Fibroblast of gingiva (primary cell): Measurements from ENCODE around the gene ODAD3.

ENCODE experiments used
- DNase-seq: peaks from one replicate; pipeline ENCODE4 v3.0.0-alpha.2; 2011; ENCODE audit warnings: low read depth

The ODAD3 gene

GRCh38 chr19:11374433-11375142, 60.3 kb downstream of the ODAD3 start, which contains the start of gene SWSAP1:
SWSAP1 (plus strand) TSS chr19:11374666; CDS start chr19:11374681, 15 bp downstream.
- DNase-seq = peak; percentile 99

GRCh38 chr19:11373885-11374432, 61.0 kb downstream of the ODAD3 start:
- no peak for DNase-seq

GRCh38 chr19:11373166-11373884, 61.6 kb downstream of the ODAD3 start:
- no peak for DNase-seq

- DNase-seq = no peak
Measured at GRCh38 chr19:11370744-11371143, 64.2 kb downstream of the ODAD3 start.
